Ascending aorta (tissue), 2 donors: ENCODE results near the gene SLC7A8. TPM values are rescaled to one million over a fixed set of nuclear protein-coding genes. Genes with fewer than 3 reads are reported as not detected.

Experiments
- DNase-seq, 2 donors: peaks; one replicate each; pipeline ENCODE4 v3.0.0-alpha.2; 2019; ENCODE audit warnings: low spot score in 2 of 2
- H3K27ac ChIP-seq, 2 donors: fragments of 200-600 bp; sonication (generic); one replicate each; pipeline ENCODE4 v1.5.1; 2016 to 2017; ENCODE audit warnings: mild to moderate bottlenecking in 1 of 2
- H3K27me3 ChIP-seq: fragments of 200-600 bp; sonication (generic); one replicate; pipeline ENCODE4 v1.5.1; 2017
- H3K36me3 ChIP-seq, 2 donors: fragments of 200-600 bp; sonication (generic); one replicate each; pipeline ENCODE4 v1.5.1; 2016
- H3K4me1 ChIP-seq, 2 donors: fragments of 200-600 bp; sonication (generic); one replicate each; pipeline ENCODE4 v1.5.1; 2016 to 2017; ENCODE audit warnings: mild to moderate bottlenecking in 1 of 2
- H3K4me3 ChIP-seq, 2 donors: fragments of 200-600 bp; sonication (generic); one replicate each; pipeline ENCODE4 v1.5.1; 2016 to 2017; ENCODE audit warnings: mild to moderate bottlenecking in 1 of 2
- H3K9me3 ChIP-seq, 2 donors: fragments of 200-600 bp; sonication (generic); one replicate each; pipeline ENCODE4 v1.5.1; 2016
- intact Hi-C: fragments of 100-400 bp; cut with DNase I; formaldehyde crosslinking; loops from one replicate; pipeline ENCODE4 v1.15.1; 2023
- total RNA-seq: library from RNA; depleted of rRNA; stranded (reverse); fragments of >200 nt; gene quantifications from one replicate; pipeline ENCODE4 v1.1.0, GENCODE V29; 2016
- TF ChIP-seq, protein P1 (sequence below), 3 experiments: fragments of 200-600 bp in 2 of 3; fragments of 450-650 bp in 1 of 3; sonication (generic) in 2 of 3; IDR thresholded peaks; one replicate each; pipeline ENCODE4 v1.5.1; 2016 to 2019; ENCODE audit warnings: antibody characterized with exemption in 3 of 3, mild to moderate bottlenecking in 1 of 3, moderate library complexity in 1 of 3

Gene SLC7A8
- total RNA-seq, 1 donor from 2014 or later = 59.9 TPM

GRCh38 chr14:23117371-23118020, 66.0 kb downstream of the SLC7A8 start:
- no peak overlapping the region for H3K27ac ChIP-seq
- no peak overlapping the region for H3K4me3 ChIP-seq
- TF ChIP-seq, protein P1, sequence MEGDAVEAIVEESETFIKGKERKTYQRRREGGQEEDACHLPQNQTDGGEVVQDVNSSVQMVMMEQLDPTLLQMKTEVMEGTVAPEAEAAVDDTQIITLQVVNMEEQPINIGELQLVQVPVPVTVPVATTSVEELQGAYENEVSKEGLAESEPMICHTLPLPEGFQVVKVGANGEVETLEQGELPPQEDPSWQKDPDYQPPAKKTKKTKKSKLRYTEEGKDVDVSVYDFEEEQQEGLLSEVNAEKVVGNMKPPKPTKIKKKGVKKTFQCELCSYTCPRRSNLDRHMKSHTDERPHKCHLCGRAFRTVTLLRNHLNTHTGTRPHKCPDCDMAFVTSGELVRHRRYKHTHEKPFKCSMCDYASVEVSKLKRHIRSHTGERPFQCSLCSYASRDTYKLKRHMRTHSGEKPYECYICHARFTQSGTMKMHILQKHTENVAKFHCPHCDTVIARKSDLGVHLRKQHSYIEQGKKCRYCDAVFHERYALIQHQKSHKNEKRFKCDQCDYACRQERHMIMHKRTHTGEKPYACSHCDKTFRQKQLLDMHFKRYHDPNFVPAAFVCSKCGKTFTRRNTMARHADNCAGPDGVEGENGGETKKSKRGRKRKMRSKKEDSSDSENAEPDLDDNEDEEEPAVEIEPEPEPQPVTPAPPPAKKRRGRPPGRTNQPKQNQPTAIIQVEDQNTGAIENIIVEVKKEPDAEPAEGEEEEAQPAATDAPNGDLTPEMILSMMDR (IDR thresholded peaks at IDR 0.05) = no peak
- no peaks in the 10 kb centered on the region for H3K36me3 ChIP-seq
- intact Hi-C loops = no loop called here
- H3K4me1 ChIP-seq = peaks cover 6 to 7% of the 10 kb centered on the region in 2 donors
- no peak for DNase-seq
- H3K27me3 ChIP-seq = no peaks in the 10 kb centered on the region
- H3K9me3 ChIP-seq = no peaks in the 10 kb centered on the region

DNA sequence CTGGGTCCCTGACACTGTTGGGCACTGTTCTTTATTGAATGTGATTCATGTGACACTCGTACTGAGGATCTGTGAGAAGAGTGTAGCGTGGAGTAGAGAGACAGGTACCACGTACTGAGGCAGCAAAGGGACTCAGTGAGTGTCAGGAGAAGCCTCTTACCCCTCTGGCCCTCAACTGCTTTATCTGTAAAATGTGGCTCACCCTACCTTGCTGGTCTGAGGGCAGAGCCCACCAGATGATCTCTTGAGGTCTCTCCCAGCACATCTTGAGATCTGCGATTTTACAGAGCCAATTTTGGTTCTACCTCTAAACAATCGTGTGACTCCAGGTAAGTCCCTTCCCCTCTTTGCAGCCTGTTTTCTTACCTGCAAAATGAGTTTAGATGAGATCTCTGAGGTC, 67.5 kb downstream of the SLC7A8 start:
- H3K9me3 ChIP-seq = no peaks in the 10 kb centered on the region
- TF ChIP-seq, protein P1 (IDR thresholded peaks at IDR 0.05) = no peak
- no peaks in the 10 kb centered on the region for H3K36me3 ChIP-seq
- intact Hi-C loops = no loop called here
- H3K4me3 ChIP-seq = no peak overlapping the region
- DNase-seq = no peak
- H3K27me3 ChIP-seq = no peaks in the 10 kb centered on the region
- peaks cover 0 to 3% of the 10 kb centered on the region in 2 donors for H3K4me1 ChIP-seq
- no peak overlapping the region for H3K27ac ChIP-seq

DNA sequence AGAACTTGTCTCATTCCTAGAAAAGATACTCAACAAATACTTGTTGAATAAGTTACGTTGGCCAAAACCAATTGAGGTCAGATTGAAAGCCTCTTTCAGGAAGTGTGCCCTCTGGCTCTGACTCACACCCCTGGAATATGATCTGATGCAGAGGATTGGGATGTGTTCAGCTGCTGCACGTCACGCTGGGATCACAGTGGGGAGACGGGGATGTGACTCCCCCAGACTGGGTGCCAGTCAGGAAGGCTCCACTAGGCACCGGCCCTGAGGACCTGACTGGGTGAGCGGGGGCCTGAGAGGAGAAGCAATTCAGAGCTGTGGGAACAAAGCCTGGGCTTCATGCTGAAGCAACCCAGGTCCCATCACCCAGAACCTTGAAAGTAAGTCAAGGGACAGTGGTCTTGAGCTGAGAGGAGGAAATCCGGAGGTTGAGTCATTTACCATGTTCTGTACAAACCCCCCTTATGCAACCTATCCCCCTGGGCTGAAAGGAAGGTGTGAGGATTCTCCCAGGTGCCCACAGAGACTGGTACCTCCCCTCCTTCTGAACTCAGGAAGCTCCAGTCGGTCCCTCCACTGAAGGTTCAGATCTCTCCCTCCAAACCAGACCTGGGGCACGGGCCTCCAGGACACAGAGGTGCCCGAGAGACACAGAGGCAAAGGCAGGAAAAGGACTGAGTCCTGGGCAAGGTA, 68.3 kb downstream of the SLC7A8 start:
- H3K4me1 ChIP-seq = peaks cover 0 to 3% of the 10 kb centered on the region in 2 donors
- no peaks in the 10 kb centered on the region for H3K27me3 ChIP-seq
- no peak overlapping the region for H3K27ac ChIP-seq
- no peaks in the 10 kb centered on the region for H3K9me3 ChIP-seq
- TF ChIP-seq, protein P1 (IDR thresholded peaks at IDR 0.05) = no peak
- H3K4me3 ChIP-seq = no peak overlapping the region
- DNase-seq = peak; percentile 33 to 87
- intact Hi-C loops = no loop called here
- H3K36me3 ChIP-seq = no peaks in the 10 kb centered on the region

GRCh38 chr14:23114669-23115038, 68.8 kb downstream of the SLC7A8 start:
- Histone ChIP-seq H3K4me1 (peaks cover 0 to 3% of the 10 kb centered on the region in 2 donors), H3K27me3 (no peaks in the 10 kb centered on the region), H3K36me3 (no peaks in the 10 kb centered on the region), H3K27ac (no peak overlapping the region), H3K9me3 (no peaks in the 10 kb centered on the region), H3K4me3 (no peak overlapping the region)
- no peak for DNase-seq
- intact Hi-C loops = no loop called here
- TF ChIP-seq, protein P1 (IDR thresholded peaks at IDR 0.05) = no peak

DNA sequence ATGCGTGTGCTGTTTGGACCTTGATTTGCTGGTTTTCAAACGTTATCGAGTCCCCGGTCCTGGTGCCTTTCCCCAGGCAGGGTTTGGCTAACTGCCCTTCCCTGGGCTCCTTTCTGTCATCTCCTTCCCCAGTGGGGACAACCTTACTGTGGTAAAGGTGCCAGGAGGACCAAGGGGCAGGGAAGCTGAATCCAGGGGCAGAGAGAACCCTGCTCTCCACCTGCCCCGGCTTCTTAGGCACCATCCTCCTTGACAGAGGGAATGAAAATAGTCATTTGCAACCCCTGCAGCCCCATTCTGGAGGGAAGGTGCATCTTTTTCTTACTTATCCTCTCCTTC, 69.4 kb downstream of the SLC7A8 start:
- intact Hi-C loops = no loop called here
- no peak overlapping the region for H3K4me3 ChIP-seq
- TF ChIP-seq, protein P1 (IDR thresholded peaks at IDR 0.05) = no peak
- H3K27me3 ChIP-seq = no peaks in the 10 kb centered on the region
- peaks cover 0 to 3% of the 10 kb centered on the region in 2 donors for H3K4me1 ChIP-seq
- no peaks in the 10 kb centered on the region for H3K9me3 ChIP-seq
- no peak overlapping the region for H3K27ac ChIP-seq
- no peak for DNase-seq
- no peaks in the 10 kb centered on the region for H3K36me3 ChIP-seq
